OCI-M1 (cell line): ENCODE data around the gene PDE9A.

Experiments
- DNase-seq: peaks from one replicate; lab custom pipeline; 2025; lab: John Stamatoyannopoulos, UW

Gene PDE9A

DNA sequence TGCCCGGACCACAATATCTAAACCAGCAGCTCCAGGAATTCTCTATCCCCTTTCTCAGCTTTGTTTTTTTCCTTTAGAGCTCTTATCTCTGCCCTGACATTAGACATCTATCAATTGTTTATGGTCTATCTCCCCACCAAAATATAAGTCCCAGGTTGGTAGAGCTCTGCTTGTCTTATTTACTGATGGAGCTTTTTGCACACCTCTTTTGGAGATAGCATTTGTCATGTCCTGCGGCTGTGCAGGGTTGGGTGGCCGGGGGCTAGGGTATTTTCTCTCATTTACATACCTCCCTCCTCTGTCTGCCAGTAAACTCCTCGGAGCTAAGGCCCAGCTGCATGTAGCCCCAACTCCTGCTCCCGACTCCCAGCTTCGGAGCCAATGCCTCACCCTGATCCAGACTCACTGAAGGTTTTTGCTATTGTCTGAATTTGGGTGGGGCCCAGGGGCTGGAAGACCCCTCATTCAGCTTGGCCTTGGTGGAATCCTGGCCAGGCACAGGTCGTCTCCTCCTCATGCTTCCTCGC is 11.1 kb upstream of the PDE9A start:
- DNase-seq, result no peak

DNA sequence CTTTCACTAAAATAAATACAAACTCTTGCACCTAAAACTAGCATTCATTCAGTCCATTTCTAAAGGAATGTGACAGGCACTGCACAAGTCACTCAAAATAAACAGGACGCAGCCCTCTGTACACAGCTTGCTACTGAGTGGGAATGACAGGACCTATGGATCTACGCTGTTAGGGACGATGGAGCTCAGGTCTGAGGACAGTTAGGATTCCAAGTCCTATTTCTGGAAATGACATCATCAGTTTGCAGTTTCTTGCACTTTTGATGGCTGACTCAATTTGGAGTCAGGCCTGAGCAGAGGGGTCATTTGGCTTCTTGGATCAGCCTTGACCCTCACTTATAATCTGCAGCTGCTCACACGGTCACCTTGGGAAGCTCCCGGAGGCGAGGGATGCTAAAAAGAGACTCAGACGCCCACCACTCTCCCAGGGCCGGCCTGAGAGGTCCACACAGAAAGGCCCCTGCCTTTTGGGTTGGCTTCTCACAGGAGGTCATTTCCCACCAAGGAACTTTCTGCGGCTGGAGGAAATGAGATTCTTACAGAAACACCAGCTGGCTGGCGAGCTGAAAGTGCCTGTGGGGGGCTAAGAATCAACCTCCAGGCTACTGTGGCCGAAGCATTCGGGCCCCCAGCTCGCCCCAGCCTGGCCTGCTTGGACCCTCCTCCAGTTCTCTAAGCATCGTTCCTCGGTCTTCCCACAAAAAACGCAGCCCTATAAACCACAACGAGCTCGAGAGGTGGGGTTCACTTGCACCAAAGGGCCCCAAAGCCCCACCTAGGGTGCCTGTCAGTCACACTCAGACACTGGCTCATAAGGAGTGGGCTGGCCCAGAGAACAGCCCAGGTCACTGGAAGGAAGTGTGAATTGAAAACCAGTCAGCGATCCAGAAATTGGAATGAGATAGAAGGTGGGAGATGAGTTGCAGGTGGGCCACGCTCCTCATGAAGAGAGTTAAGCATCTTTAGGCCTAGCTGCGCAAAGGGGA is 8.9 kb upstream of the PDE9A start:
- DNase-seq, result peak; percentile 33

DNA sequence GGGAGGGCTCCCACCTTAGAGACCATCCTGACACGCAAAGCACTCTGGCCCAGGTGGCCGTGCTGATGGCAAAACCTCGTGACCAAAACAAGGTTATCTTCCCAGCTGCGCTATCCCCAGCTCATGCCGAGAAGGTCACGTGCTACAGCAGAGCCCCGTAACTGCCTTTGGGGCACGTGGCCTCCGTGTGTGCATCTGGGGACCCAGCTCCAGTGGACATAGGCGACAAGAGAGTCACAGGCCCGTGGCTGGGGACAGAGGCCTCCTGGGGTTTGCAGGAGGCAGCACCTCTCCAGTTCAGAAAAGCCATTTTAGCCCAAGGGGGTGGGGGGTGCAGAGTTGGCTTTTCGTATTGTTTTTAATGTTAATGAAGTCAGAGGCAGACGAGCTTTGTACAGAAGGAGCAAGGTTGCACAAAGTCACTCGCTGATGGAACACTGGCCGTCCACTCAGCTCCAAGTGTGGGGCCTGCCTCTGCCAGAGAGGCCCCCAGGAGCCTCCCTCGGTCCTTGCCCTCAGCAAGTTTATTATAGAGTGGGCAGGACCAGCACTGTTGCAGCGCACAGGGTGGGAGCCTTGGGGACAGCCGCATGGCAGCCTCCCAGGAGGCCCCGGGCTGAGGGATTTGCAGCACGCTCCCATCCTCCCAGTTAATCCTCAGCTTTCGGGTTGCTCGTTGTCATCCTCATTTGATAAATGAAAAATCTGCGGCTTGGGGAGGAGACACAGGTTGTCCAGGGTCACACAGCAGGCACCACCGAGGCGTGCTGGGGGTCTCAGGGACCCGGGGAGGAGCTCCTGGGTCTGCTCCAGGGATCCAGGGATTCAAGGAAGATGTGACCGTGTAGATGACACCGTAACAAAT is 8.0 kb upstream of the PDE9A start:
- no peak for DNase-seq

DNA sequence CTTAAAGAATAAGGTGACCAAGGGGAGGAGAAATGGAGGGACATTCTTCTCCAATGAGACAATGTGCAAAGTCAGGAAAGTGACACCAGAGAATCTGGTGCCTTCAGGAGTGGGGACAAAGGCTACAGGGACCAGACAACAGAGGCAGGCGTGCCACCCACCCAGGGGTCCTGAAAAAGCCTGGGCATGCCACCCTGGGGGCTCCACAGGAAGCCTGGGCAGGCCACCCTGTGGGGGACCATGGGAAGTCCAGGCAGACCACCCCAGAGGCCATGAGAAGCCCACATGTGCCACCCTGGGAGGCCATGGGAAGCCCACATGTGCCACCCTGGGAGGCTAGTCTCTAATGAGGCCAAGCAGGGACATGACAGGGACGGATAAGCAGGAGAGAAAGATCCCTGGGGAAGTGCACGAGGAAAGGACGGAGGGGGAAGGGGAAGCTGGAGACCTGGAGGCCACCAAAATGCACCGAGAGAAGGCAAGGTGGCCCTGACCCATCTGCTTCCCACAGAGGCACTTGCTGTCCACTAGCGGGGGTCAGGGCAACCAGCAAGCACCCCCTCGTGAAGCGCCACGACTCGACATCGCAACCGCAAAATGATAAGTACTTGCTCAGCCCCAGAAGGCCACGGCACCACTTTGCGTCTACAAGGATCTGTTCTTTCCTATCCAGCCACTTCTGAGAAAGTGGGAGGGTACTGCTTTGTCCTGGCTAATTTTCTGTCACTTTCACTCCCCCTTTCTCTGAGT is 7.2 kb upstream of the PDE9A start:
- no peak for DNase-seq

DNA sequence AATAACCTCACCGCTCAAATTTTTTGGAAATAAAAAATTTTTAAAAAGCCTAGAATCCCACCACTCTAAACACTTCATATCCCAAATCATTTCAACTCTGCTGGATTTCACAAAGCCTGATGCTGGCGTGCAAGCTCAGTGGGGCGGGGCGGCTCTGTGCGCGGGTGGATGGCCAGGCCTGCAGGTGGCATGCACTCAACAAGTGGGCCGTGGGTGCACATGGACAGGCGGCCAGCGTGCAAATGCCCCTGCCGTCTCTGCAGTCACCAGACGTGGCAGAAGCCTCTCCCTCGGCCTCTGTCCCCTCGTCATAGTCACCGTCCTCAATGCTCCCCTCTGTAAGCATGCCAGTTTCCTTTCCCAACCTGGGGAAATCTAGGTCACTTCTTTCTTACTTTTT is 6.6 kb upstream of the PDE9A start:
- DNase-seq, result no peak

DNA sequence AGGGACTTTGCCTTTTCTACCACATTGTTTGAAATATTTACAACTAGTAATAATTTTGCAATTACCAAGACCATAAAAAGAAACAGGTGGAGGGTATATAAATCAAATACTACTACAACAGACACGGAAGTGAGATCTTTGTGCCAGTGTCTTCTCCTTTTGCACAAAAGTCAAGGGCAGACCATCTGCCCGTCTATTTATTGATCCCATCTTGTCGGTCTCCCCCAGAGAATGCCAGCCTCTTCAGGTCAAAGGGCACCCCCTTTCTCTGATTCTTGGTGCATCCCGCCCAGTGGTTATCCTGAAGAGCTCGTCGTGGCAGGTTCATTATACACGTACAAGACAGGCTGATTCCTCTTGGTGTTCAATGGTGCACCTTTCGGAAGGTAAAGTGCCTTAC is 4.8 kb upstream of the PDE9A start:
- no peak for DNase-seq

DNA sequence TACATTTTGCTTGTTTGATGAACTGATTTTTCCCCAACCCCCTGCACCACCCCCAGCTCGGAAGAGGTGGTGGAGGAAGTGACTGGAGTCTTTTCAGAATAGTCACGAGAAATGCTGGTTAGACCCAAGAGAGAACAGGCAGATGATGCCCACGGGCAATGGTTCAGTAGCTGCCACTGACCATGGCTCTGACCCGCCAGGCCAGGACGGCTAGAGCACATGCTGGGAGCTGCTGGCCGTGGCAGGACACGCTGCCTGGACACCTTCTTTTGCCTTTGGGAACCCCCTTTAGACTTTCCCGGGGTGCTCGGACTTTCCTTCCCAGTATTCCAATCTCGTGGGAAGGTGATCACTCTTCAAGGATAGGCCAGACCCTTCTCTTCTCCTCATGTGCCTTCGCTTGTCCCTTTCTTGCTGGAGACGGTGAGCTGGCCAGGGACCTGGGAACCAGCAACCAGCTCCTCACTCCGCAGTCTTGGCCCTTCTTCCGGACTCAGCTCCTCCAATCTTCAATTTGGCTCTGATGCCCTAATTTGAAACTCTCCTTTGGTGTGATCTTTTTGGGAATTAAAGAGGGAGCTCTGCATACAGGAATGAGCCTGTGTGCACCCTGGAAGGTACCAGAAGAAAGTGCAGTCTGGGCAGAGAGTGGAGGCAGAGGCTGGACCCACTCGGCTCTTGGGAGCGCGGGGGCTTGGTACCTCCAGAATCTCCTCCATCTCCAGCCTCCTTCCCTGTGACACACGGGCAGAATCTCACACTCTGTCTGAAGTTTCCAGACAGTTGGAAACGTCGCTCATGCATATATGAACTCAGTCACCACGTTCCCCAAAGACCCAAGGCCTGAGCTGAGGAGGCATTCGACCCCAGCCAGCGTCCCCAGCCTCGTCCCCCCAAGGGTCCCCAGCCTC is 4.0 kb upstream of the PDE9A start:
- DNase-seq, result no peak

DNA sequence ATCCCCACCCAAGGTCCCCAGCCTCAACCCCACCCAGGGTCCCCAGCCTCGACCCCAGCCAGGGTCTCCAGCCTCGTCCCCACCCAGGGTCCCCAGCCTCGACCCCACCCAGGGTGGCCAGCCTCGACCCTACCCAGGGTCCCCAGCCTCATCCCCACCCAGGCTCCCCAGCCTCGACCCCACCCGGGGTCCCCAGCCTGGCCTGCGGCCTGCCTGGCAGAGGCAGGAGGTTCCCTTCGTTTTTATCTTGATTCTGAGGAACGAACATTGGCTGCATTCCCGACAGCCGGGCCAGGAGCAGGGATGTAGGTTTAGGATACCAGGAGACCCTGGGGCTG is 3.4 kb upstream of the PDE9A start:
- DNase-seq, result no peak

DNA sequence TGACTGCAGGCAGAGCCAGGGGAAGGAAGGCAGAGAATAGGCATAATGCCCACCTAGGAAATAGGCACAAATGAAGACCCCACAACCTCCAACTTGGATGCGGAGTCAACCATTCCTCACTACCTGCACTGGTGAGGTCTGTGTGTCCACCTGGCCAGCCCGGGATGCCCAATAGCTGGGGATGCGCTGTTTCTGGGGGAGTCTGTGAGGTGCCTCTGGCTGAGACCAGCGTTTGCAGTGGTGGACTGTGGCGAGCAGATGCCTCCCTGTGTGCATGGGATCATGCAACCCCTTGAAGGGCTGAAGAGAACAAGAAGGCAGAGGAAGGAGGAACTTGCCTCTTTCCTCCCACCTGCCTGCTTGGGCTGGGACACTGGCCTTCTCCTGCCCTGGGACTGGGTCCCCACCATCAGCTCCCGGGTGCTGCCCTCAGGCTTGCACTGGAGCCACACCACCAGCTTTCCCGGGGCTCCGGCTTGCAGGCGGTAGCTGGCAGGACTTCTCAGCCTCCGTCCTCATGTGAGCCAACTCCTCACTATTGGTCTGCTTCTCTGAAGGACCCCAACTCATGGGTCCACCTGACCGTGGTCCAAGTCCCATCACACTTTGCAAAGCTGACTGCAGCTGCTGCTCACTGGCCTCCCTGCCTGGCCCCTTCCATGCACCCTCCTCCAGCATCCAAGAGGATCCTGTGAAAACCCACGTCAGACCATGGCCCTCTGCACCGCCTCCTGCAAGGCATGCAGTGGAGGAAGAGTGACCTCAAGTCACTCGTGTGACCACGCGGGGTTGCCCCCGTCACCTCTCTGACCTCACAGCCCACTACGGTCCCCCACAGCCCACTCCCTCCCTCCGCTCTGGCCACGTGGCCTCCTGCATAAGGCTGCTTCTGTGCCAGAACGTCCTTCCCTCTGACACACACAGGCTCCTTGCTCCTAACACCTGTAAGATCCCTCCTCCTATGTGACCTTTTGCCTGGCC is 2.7 kb upstream of the PDE9A start:
- DNase-seq, result no peak

DNA sequence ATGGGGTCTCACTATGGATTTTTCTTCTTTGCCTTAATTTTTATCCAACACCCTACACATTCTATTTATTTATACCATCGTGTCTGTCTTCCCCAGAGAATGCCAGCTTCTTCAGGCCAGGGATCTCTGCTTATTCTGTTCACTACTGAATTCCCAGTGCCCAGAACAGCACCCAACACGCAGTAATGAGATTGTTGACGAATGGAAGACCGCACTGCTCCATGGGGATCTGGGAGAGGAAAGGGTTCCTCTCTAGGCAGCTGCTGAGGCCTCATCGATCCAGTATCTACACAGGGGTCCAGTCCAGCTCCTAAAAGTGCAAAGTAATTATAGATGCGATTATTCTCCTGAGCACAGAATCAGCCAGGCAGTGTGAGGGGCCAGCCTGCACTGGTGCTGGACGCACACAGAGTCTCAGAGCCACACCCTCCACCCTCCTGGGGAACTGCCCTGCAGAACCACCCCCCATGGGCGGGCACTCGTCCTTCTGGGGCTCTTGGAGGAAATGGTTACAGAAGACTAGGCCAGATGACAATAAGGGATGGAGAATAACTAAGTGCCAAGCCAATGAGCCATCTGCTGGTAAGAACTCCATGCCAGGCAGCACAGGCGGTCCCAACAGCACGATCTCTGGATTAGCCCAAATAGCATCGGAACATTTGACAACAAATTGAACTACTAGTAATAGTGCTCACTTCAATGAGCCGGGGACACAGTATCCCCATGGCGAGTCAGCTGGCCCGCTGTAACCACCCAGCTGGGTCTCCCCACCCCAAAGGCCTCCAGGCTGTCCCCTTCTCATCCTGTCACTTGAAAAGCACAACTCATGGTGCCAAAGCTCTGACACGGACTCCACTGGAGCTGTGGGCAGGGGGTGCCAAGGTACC is 1.7 kb upstream of the PDE9A start:
- DNase-seq, result no peak

DNA sequence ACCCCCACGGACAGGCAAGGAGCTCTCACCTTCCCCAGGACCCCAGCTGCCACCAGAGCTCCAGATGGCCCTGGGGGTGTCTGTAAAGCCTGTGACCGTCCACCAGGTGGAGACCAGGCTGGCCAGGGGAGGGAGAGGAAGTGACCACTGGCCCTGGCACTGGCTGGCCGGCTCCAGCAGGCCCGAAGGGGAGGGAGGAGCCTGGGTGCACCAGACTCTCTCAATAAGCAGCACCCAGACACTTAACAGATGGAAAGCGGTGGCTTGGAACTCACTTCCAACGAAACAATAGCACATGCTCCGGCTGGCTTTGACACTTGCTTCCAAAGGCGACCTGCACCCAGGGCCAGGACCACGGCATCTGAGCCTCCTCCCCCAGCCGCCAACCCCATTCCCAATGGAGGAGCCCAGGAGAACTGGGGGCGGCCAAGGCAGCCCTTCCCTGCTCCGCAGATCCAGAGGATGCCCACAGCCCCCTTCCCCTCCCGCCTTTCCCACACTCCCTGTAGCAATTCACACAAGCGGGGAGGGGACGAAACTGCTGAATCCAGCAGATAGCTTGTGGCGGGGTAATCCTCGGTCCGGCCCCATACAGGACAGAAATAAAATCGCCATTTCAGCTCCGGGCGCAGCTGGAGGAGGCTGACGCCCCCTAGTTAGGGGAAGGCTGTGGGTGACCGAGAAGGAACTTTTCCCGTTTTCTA is 742 bp upstream of the PDE9A start:
- DNase-seq, result peak; percentile 24

DNA sequence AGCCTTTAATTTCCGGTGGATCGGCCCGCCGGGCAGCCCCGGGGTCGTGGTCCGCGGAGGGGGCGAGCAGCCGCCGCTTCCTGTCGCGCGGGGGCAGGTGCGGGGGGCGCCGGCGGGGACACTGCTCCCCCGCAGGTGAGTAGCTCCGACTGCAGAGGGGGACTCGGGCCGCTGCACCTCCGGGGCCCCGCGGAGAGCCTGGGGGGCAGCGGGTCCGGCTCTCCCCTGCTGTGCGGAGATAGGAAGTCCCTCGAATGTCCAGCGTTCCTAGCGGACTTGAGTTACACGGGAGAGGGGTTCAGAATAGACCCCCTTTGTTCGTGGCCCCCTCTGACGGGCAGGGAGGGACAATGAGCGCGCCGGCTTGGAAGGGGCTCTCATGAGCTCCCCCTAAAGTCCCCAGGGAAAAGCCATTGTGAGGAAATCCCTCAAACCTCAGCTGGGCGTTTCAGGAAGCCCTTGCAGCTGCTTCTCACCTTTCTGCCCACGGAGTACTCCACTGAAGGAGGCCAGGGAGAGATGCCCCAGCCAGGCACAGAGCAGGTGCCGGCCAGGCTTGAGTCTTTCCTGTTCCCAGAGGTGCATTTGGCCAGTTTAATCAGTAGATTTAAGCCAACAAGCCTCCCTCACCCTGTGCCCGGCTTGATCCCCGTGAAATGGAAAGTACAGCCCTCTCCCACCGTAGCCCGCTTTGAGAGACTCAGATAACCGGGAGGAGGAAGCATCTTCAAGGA is 925 bp downstream of the PDE9A start:
- DNase-seq, result no peak

DNA sequence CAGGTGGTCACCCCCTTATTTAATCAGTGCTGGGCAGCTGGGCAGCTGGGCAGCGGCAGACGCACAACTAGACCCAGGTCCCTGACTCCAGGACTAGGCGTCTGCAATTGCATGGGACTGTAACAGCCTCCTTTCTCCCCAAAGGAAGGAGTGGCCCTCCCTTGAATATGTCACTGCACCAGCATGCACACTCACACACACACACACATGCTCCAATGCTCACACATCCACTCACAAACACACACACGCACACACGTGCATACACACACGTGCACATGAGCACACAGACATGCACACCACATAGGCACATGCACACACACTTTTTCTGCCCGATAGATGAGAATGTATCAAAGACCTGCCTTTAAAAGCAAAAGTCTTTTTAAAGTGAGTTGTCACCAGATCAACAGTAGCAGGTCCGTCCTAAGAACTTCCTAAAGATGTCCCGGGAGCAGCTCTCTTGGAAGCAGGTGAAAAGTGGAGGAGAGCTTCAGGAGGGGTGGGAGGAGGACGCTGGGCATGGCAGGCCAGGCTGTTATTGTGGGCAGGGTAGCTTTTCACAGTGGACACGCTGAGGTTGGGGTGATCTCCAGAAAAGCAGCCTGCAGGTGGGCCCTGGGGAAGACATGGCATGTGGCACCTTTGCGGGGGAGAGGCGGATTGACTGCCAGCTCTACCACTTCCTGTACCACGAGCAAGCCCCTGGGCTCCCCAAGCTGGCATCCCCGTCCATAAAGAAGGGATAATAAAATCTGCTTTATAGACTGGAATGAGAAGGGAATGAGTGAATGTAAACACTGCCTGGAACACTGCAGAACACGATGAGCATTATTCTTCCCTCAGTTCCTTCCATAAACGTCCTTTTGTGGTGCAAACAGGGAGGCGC is 1.7 kb downstream of the PDE9A start:
- no peak for DNase-seq

DNA sequence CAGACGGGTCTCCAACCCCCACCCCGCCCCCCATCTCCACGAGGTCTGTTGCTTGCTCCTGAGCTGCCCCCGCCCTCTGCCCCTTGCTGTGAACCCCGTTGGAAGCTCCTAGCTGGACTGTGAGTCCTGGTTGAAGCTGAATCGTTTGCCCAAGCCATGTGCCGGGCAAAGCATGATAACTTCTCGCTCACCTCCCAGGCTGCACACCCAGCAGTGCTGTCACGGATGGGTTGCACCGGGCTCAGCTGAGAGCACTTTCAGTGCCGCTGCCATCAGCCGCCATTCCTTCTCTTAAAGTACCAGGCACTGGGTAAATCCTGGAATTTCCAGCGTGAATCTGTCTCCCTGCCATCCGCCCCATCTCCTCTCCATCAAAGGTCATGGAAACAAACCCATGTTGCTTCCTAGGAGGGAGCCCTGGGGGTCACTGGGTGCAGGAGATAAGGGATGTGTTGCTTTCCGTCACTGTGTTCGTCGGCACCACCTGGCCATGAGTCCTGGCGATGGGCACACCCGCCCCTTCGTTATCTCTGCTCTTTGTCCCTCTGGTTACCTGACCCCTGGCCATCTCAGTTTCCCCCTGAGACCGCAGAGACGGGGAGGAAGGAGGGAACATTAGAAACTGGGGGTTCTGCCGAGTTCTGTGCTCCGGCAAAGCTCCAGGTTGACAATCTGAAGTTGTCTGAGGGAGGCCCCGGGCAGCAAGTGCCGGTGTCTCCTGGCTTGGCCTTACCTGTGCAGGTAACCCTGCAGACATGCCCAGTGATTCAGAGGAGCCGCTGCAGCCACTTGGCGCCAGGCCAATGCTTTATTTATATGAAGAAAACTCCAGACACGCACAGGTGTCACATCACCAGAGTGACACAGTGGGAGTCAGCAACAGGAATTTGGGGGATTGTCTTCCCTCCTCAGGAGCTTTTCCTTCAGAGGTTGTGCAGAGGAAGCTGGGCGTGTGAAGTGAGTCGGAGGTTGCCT is 2.7 kb downstream of the PDE9A start:
- no peak for DNase-seq

DNA sequence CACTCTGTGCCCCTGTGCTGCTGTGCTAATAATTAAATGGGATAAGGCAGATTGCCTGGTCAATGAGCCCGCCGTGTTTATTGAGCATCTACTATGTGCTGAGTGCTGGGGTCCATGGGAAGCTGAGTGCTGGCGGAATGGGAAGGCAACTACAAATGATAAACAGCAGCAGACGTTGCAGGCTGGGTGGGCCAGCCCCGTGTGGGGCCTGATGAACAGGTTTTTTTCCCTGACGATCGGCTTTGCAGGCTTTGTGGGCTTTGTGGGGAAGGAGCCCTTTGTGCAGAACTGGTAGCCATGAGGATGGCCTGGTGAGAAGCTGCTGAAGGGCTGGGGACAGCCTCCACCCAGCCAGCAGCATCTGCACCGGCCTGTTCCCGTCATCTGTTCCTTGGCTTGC is 3.5 kb downstream of the PDE9A start:
- no peak for DNase-seq
